Right cardiac atrium (tissue), 5 donors: ENCODE data around the gene GRM8. TPM values are rescaled to one million over a fixed set of nuclear protein-coding genes. Genes with fewer than 3 reads are reported as not detected.
A peak's percentile ranks its signal among the peaks of the same experiment; 100 is the strongest.

Source experiments
- ATAC-seq, 2 donors: fragments of 200-7000 bp; cut with Tn5 transposase; one replicate each; pipeline versions ENCODE4 v1.8.0 to v1.9.1; 2020; ENCODE audit warnings: moderate library complexity in 2 of 2, mild to moderate bottlenecking in 1 of 2
- DNase-seq, 3 donors: peaks; one replicate each; pipeline ENCODE4 v3.0.0-alpha.2; 2020
- H3K27ac ChIP-seq: one replicate; pipeline ENCODE4 v1.5.1; 2013; ENCODE audit warnings: mild to moderate bottlenecking, low read length, control low read depth, moderate library complexity
- H3K27me3 ChIP-seq: one replicate; pipeline ENCODE4 v1.6.1; 2013; ENCODE audit not compliant: control insufficient read depth, insufficient read depth
- H3K4me1 ChIP-seq: one replicate; pipeline ENCODE4 v1.6.1; 2013; ENCODE audit warnings: low read length; ENCODE audit not compliant: control insufficient read depth, insufficient read depth
- H3K4me3 ChIP-seq: one replicate; pipeline ENCODE4 v1.5.1; 2013; ENCODE audit warnings: low read length, control low read depth
- H3K9me3 ChIP-seq: one replicate; pipeline ENCODE4 v1.6.1; 2013; ENCODE audit warnings: low read length; ENCODE audit not compliant: control insufficient read depth
- WGBS: extraction: QIAGEN DNeasy Blood & Tissue Kit; methylation state at CpG from one replicate; pipeline ENCODE4 v1.1.7; 2013; 5-methylcytosine and 5-hydroxymethylcytosine counted together
- intact Hi-C, 4 donors: fragments of 100-400 bp; cut with DNase I; formaldehyde crosslinking; loops; one replicate each; pipeline versions ENCODE4 v1.11.0 to v1.14.0; 2022 to 2023
- polyA plus RNA-seq: library from polyadenylated mRNA; stranded (reverse); fragments of 200-250 nt; gene quantifications from one replicate; pipeline ENCODE4 v1.2.3, GENCODE V29; 2013
- total RNA-seq, 4 donors: library from RNA; stranded (reverse); fragmentation: NEBNext Ultra II Directional; extraction: Animal tissue kit (Norgen Biotek cat#: 25700); gene quantifications; one replicate each; pipeline ENCODE4 v1.2.1, GENCODE V29; 2021
- donor health status: healthy with polysubstance abuse.
- donor health status: DM: no; HTN: yes; CAD: no.
- donor health status: DM: no; HTN: no; CAD: no.
- donor health status: DM: no; HTN: yes; CAD: no; lungs with severe emphysema.
- donor health status: DM: yes; HTN: yes; CAD: no.

GRM8 gene
- total and polyA plus RNA-seq, 5 donors = 0.09 TPM; not detected in 4

DNA sequence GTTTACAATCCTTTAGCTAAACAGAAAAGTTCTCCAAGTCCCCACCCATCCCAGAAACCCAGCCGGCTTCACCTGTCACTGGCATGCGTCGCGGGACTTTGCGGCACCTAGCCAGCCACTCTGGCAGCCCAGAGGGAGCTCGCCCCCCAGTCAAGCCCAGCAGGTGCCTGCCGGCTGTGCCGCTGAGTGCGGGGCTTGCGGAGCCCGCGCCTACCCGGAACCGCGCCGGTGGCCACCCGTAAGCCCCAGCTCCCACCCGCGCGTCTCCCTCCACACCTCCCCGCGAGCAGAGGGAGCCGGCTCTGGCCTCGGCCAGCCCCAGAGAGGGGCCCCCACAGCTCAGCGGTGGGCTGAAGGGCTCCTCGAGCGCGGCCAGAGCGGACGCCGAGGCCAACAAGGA lies 446.1 kb downstream of the GRM8 start:
- intact Hi-C loops = loop anchor here in 1 of 4 donors (10.0 kb wide), 1 partner anchor 448 kb away; the partner anchor contains the start of gene GRM8
- WGBS = 97% methylated on average over 31 of the region's 31 CpGs
- no peaks in the 10 kb centered on the region for H3K9me3 ChIP-seq
- no peak for ATAC-seq
- H3K27ac ChIP-seq = no peak overlapping the region
- peak in 2 of 3 donors; percentile 15 to 33 for DNase-seq
- H3K27me3 ChIP-seq = no peaks in the 10 kb centered on the region
- H3K4me1 ChIP-seq = no peaks in the 10 kb centered on the region
- H3K4me3 ChIP-seq = no peak overlapping the region

DNA sequence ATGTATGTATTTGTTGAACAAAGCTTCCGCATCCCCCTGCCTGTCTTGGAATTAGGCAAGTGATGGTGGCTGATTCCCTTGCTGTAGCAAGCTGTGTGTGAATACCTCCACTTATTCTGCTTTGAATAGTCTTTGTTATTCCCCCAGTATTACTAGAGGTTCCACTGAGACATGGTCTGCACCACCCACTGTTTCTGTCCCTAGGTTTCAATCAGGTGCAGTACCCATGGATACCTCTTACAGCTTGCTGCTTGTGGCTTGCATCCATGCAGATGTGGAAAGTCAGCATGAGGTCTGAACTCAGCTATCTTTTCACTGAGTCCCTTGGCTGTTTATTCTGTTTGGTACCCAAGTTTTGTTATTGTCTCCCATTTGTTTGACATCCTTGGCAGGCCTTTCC lies 447.4 kb downstream of the GRM8 start:
- H3K9me3 ChIP-seq = no peaks in the 10 kb centered on the region
- H3K4me3 ChIP-seq = no peak overlapping the region
- no peak overlapping the region for H3K27ac ChIP-seq
- WGBS = 97% methylated on average over 1 of the region's 1 CpG
- no peak for DNase-seq
- H3K4me1 ChIP-seq = no peaks in the 10 kb centered on the region
- H3K27me3 ChIP-seq = no peaks in the 10 kb centered on the region
- intact Hi-C loops = loop anchor here in 1 of 4 donors (10.0 kb wide), 1 partner anchor 449 kb away; the partner anchor contains the start of gene GRM8
- ATAC-seq = no peak

DNA sequence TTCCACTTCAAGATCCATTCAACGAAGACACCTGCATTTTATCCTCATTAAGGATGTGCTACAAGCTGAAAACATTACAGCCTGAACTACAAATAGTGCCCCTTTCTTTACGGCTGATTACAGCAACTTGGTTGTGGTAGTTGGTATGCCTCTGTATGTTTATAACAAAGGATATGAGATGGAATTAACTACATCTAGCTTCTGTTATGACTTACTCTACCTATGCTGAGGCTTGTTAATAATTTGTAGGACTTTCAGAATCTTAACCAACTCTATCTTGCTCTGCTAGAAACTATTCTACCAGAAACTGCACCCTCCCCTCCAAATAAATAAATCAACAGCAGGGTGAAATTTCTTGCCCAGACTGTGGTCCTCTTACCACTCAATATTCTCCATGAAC lies 448.1 kb downstream of the GRM8 start:
- intact Hi-C loops = loop anchor here in 1 of 4 donors (10.0 kb wide), 1 partner anchor 450 kb away; the partner anchor contains the start of gene GRM8
- 45% methylated on average over 2 of the region's 2 CpGs for WGBS

DNA sequence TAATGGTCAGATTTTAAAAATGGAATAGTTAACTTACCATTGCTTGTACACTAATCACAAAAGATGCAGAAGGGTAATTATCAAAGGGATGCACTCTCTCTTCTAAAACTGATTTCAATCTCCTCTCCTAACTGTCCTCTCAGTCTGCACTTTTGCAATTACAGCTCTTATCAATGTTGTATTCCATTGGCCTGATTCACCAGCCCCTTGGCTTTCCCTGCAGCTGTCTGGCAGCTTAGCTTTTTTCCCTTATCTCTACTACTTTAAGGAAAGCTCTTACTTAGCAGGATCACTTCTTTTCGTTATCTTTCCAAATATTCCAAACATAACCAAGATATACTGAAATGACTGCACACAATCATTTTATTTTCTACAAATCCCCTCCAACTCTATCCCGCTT lies 448.8 kb downstream of the GRM8 start:
- ATAC-seq = no peak
- H3K27me3 ChIP-seq = no peaks in the 10 kb centered on the region
- WGBS = 44% methylated on average over 2 of the region's 2 CpGs
- H3K4me3 ChIP-seq = no peak overlapping the region
- intact Hi-C loops = loop anchor here in 1 of 4 donors (10.0 kb wide), 1 partner anchor 451 kb away; the partner anchor contains the start of gene GRM8
- no peaks in the 10 kb centered on the region for H3K9me3 ChIP-seq
- H3K4me1 ChIP-seq = no peaks in the 10 kb centered on the region
- DNase-seq = no peak
- H3K27ac ChIP-seq = no peak overlapping the region

More for the DNA sequence above, 448.1 kb downstream of the GRM8 start:
- Histone ChIP-seq H3K4me3 (no peak overlapping the region), H3K4me1 (no peaks in the 10 kb centered on the region), H3K27ac (no peak overlapping the region), H3K9me3 (no peaks in the 10 kb centered on the region), H3K27me3 (no peaks in the 10 kb centered on the region)
- ATAC-seq (no peak), DNase-seq (no peak)

DNA sequence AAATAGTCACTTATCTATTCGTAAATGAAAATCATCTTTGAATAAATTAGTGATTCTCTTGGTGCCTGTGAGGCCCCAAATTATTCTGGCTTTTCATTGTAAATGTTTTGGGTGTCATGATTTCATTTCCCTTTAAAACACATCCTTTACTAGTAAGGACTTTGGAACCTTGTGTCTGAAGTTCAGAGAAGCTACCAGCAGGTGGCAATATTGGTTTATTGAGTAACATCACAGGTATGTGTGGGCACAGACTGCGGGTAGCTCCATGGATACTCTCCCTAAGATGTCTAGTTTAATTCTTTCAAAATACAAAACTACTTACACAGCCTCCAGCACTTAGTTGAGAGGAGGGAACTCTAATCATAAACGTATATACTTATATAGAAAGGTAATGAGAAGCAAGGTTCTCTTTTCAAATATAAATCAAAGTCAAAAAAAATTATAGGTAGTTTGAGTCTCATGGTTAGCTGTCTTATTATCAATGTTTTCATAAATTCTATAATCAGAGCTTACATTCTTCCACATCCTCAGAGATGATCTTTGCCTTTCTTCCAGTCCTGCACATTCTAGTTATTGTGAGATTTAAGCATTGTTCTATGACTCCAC lies 449.6 kb downstream of the GRM8 start:
- Histone ChIP-seq H3K4me1 (no peaks in the 10 kb centered on the region), H3K9me3 (no peaks in the 10 kb centered on the region), H3K27ac (no peak overlapping the region), H3K27me3 (no peaks in the 10 kb centered on the region), H3K4me3 (no peak overlapping the region)
- ATAC-seq (peak in 1 of 2 donors; percentile 37), DNase-seq (peak in 2 of 3 donors; percentile 9 to 14)
- intact Hi-C loops = loop anchor here in 1 of 4 donors (10.0 kb wide), 1 partner anchor 452 kb away; the partner anchor contains the start of gene GRM8
- WGBS = 21% methylated on average over 3 of the region's 3 CpGs

DNA sequence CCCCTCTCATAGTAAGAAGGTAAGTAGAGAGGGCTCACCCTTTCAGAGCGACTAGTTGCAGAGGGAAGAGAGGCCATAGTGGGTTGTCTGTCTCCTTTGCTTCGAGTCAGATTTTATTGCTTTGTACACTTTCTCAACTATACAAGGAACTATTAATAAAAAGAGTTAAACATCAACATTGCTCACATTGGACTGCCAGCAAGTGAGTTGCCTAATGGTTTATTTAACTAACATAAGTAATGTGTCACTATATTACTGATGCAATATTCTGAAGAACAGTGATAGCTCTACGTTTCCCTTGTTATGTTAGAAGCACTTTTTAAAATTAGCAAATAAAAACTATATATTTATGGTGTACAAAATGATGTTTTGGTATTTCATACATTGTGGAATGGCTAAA lies 451.0 kb downstream of the GRM8 start:
- intact Hi-C loops = loop anchor here in 1 of 4 donors (10.0 kb wide), 1 partner anchor 453 kb away; the partner anchor contains the start of gene GRM8
- DNase-seq = no peak

DNA sequence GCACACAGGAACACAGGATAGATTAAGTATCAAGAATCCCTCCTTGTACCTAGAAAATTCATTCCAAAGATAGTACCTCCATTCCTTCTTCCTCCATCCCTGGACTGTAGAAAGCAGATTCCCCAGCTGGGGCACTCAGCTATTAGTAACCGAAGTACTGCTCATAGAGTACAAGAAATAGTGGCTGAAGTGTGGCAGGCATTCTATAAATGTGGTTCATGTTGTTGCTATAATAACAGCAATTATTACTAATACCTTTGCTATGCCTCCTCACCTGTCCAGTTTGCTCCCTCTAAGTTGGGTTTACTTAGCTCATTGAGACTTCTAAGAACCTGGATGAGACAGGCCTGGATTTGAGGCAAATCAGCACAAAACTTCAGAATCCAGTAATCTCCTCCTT lies 453.2 kb downstream of the GRM8 start:
- 93% methylated on average over 1 of the region's 1 CpG for WGBS
- Histone ChIP-seq H3K4me1 (no peaks in the 10 kb centered on the region), H3K9me3 (no peaks in the 10 kb centered on the region), H3K27ac (no peak overlapping the region), H3K27me3 (no peaks in the 10 kb centered on the region), H3K4me3 (no peak overlapping the region)
- intact Hi-C loops = no loop called here
- ATAC-seq (no peak), DNase-seq (no peak)

More for the DNA sequence above, 451.0 kb downstream of the GRM8 start:
- Histone ChIP-seq H3K27ac (no peak overlapping the region), H3K9me3 (no peaks in the 10 kb centered on the region), H3K27me3 (no peaks in the 10 kb centered on the region), H3K4me3 (no peak overlapping the region), H3K4me1 (no peaks in the 10 kb centered on the region)
- WGBS = 73% methylated on average over 3 of the region's 3 CpGs
- ATAC-seq = no peak

DNA sequence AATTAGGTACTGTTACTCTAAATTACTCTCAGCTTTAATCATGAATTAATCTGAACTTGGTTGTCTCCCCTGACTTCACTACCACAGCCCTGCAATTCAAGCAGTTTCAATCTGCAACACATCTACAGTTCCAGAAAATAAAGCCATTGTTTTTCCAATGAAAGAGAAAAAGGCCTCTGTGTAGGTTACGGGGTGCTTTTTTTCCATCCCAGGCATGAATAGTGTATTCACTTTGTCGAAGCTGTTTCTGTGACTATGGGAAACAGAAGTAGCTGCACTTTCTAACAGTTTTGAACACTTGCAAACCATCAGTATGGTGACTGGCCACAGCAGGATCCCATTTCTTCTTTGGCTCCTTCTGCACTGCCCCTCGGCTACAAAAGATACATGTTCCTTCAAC lies 460.2 kb downstream of the GRM8 start:
- ATAC-seq = no peak
- no peak overlapping the region for H3K27ac ChIP-seq
- intact Hi-C loops = no loop called here
- 60% methylated on average over 3 of the region's 3 CpGs for WGBS
- no peak for DNase-seq
- H3K27me3 ChIP-seq = no peaks in the 10 kb centered on the region
- H3K4me3 ChIP-seq = no peak overlapping the region
- no peaks in the 10 kb centered on the region for H3K9me3 ChIP-seq
- H3K4me1 ChIP-seq = no peaks in the 10 kb centered on the region

DNA sequence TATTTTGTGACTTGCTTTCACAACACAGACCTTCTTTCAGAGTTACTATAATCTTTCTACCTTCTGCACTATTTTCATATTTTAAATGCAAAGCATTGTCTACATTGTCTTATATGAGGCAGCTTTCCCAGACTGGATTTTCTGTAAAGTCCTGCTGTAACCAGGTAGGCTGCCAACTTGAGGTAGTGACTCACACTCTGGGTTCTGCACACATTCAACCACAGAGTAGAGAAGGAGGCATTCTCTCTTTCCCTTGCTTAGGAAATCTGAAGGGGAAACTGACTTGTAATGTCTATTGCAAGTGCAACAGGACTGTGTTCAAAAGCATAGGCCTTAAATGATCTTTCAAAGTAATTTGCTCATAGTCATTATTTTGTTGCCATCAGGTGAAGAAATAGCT lies 461.4 kb downstream of the GRM8 start:
- intact Hi-C loops = no loop called here
- no peak overlapping the region for H3K27ac ChIP-seq
- no peaks in the 10 kb centered on the region for H3K9me3 ChIP-seq
- H3K4me3 ChIP-seq = no peak overlapping the region
- no peaks in the 10 kb centered on the region for H3K27me3 ChIP-seq
- ATAC-seq (no peak), DNase-seq (no peak)
- H3K4me1 ChIP-seq = no peaks in the 10 kb centered on the region

DNA sequence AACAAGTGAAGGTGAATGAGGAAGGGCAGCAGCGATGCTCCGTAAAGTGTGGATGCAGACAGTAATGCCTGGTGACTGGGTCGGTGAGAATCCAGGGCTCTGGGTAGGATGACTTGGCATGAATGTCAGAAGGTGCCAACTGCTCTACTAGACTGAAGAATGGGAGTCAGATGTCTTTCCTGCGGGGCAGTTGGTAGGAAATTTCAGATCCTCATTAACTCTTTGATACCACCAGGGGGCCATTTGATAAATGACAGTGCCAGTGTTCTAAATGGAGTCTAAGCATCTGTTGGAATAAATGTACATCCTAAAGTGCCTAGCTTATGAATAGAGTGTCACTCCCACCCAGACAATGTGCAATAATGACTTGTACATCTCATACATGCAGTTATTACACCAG lies 462.0 kb downstream of the GRM8 start:
- Histone ChIP-seq H3K4me1 (no peaks in the 10 kb centered on the region), H3K9me3 (no peaks in the 10 kb centered on the region), H3K27ac (no peak overlapping the region), H3K4me3 (no peak overlapping the region), H3K27me3 (no peaks in the 10 kb centered on the region)
- intact Hi-C loops = no loop called here
- 78% methylated on average over 4 of the region's 4 CpGs for WGBS
- no peak for ATAC-seq
- no peak for DNase-seq

DNA sequence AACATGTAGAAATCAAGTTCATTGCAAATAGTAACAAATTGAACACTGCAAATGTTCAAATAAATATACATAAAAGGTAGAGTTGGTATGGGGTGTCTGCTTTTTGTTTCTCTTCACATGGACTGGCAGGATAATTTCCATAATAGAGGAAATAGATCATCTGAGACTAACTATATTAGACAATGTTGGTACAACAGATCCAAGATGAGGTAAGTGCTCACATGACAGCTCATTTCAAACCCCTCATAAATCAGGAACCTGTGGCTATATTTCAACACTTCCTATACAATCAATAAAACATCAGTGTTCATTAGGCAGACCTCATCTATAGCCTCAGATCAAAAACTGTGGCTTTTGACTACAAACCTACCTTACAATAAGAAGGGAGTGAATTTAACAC lies 469.1 kb downstream of the GRM8 start:
- Histone ChIP-seq H3K4me3 (no peak overlapping the region), H3K27ac (no peak overlapping the region), H3K27me3 (no peaks in the 10 kb centered on the region), H3K9me3 (no peaks in the 10 kb centered on the region), H3K4me1 (no peaks in the 10 kb centered on the region)
- intact Hi-C loops = no loop called here
- no peak for ATAC-seq
- DNase-seq = no peak

DNA sequence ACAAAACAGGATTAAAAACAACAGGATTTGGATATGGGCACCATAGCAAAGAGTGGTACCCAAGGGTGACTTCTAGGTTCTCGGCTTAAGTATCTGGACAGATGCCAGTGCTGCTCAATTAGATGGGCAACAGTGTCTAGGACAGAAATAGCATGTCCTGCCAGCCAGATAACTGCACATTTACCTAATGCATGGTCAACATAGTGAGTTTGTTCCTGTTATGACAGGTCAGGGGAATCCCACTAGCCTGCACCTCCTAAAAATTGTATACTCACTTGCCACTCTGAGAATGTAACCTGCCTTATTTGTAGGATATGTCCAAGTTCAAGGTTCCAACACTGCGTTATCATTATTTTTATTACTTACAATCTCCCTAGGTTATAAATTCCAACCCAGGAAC lies 471.7 kb downstream of the GRM8 start:
- intact Hi-C loops = no loop called here
- DNase-seq (no peak), ATAC-seq (no peak)
- Histone ChIP-seq H3K9me3 (no peaks in the 10 kb centered on the region), H3K4me1 (no peaks in the 10 kb centered on the region), H3K27me3 (no peaks in the 10 kb centered on the region), H3K4me3 (no peak overlapping the region), H3K27ac (no peak overlapping the region)
- WGBS = 81% methylated on average over 2 of the region's 2 CpGs
